Gastrocnemius medialis (tissue), 4 donors: ENCODE measurements around the gene ADORA2A. TPM values are rescaled to one million over a fixed set of nuclear protein-coding genes. Genes with fewer than 3 reads are reported as not detected.

Experiments
- ATAC-seq, 2 donors: fragments of 150-250 bp; one replicate each; pipeline ENCODE4 v1.9.1; 2016
- DNase-seq, 2 donors: peaks; one replicate each; pipeline ENCODE4 v3.0.0-alpha.2; 2019
- H3K27ac ChIP-seq, 4 donors: fragments of 200-600 bp; sonication (generic); 1 replicate in 1 of 4; 2 replicates in 3 of 4; pipeline ENCODE4 v1.5.1; 2016 to 2018; ENCODE audit warnings: mild to moderate bottlenecking in 2 of 4, moderate library complexity in 1 of 4
- H3K27me3 ChIP-seq, 3 donors: fragments of 200-600 bp; sonication (generic) in 2 of 3; 1 replicate in 1 of 3; 2 replicates in 2 of 3; pipeline versions ENCODE4 v1.5.1 to v1.6.0; 2016 to 2019; ENCODE audit warnings: mild to moderate bottlenecking in 1 of 3, moderate library complexity in 1 of 3
- H3K36me3 ChIP-seq, 2 donors: fragments of 200-600 bp; sonication (generic) in 1 of 2; one replicate each; pipeline ENCODE4 v1.5.1; 2017 to 2018
- H3K4me1 ChIP-seq, 2 donors: fragments of 200-600 bp; sonication (generic) in 1 of 2; one replicate each; pipeline ENCODE4 v1.5.1; 2016 to 2017; ENCODE audit warnings: mild to moderate bottlenecking in 2 of 2
- H3K4me3 ChIP-seq, 4 donors: fragments of 200-600 bp; sonication (generic) in 3 of 4; 1 replicate in 1 of 4; 2 replicates in 3 of 4; pipeline ENCODE4 v1.5.1; 2016 to 2019; ENCODE audit warnings: mild to moderate bottlenecking in 2 of 4
- H3K9me3 ChIP-seq, 3 donors: fragments of 200-600 bp; sonication (generic) in 2 of 3; 1 replicate in 1 of 3; 2 replicates in 2 of 3; pipeline ENCODE4 v1.5.1; 2016 to 2019
- POLR2A ChIP-seq, 2 donors: fragments of 450-650 bp; IDR thresholded peaks; one replicate each; pipeline ENCODE4 v1.6.1; 2017; ENCODE audit warnings: antibody characterized with exemption in 2 of 2, mild to moderate bottlenecking in 2 of 2, moderate library complexity in 2 of 2
- in situ Hi-C, 4 donors: fragments of 200-750 bp; cut with MboI; loops; one replicate each; pipeline versions ENCODE4 v1.15.0 to v1.8.0; 2017; ENCODE audit warnings: low sequenced_read_pairs in 4 of 4
- intact Hi-C: fragments of 100-400 bp; cut with DNase I; formaldehyde crosslinking; loops from one replicate; pipeline ENCODE4 v1.15.1; 2023; ENCODE audit warnings: low total_unique reads
- total RNA-seq, 4 donors: library from RNA; depleted of rRNA; stranded (reverse); fragments of >200 nt; gene quantifications; one replicate each; pipeline versions ENCODE4 v1.1.0 to v1.2.3, GENCODE V29; 2016
- TF ChIP-seq, protein P1 (sequence below), 5 experiments: fragments of 450-650 bp in 3 of 5; fragments of 200-600 bp in 2 of 5; sonication (generic) in 2 of 5; IDR thresholded peaks in 4 of 5; conservative IDR thresholded peaks in 1 of 5; 1 replicate in 4 of 5; 2 replicates in 1 of 5; pipeline ENCODE4 v1.5.1; 2016 to 2019; ENCODE audit warnings: antibody characterized with exemption in 5 of 5, mild to moderate bottlenecking in 3 of 5, moderate library complexity in 3 of 5

ADORA2A gene
- total RNA-seq, 4 donors from 2014 or later = 0.39 to 3.6 (median 1.2) TPM

DNA sequence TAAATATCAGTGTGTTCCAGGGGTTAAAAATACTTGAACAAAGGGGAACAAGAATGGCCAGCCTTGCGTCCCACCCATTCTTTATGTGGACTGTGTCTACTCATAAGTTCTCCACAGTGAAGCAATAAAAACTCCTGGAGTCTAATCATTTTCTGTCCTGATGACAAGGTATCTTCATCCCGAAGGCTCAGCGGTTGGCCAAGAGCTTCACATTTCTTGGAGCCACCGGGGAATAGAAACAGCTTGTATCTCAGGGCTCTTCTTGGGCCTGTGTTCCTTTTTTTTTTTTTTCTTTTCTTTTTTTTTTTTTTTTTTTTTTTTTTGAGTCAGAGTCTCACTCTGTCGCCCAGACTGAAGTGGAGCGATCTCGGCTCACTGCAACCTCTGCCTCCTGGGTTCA lies 36.8 kb upstream of the ADORA2A start:
- DNase-seq = peak in 1 of 2 donors; percentile 67
- Histone ChIP-seq H3K27ac (peak overlapping the region; percentile 52 to 68 (median 60)), H3K27me3 (no peaks in the 10 kb centered on the region), H3K36me3 (no peaks in the 10 kb centered on the region), H3K9me3 (no peaks in the 10 kb centered on the region), H3K4me1 (peaks cover 33 to 47% of the 10 kb centered on the region in 2 donors), H3K4me3 (no peak overlapping the region)
- in situ Hi-C loops (no loop called here), intact Hi-C loops (no loop called here)
- no peak for TF ChIP-seq POLR2A (IDR thresholded peaks at IDR 0.05)
- TF ChIP-seq, protein P1, sequence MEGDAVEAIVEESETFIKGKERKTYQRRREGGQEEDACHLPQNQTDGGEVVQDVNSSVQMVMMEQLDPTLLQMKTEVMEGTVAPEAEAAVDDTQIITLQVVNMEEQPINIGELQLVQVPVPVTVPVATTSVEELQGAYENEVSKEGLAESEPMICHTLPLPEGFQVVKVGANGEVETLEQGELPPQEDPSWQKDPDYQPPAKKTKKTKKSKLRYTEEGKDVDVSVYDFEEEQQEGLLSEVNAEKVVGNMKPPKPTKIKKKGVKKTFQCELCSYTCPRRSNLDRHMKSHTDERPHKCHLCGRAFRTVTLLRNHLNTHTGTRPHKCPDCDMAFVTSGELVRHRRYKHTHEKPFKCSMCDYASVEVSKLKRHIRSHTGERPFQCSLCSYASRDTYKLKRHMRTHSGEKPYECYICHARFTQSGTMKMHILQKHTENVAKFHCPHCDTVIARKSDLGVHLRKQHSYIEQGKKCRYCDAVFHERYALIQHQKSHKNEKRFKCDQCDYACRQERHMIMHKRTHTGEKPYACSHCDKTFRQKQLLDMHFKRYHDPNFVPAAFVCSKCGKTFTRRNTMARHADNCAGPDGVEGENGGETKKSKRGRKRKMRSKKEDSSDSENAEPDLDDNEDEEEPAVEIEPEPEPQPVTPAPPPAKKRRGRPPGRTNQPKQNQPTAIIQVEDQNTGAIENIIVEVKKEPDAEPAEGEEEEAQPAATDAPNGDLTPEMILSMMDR (IDR thresholded peaks at IDR 0.05 in 4 of 5, conservative IDR thresholded peaks at IDR 0.05 in 1 of 5) = no peak
- ATAC-seq = peak; percentile 70 to 90

DNA sequence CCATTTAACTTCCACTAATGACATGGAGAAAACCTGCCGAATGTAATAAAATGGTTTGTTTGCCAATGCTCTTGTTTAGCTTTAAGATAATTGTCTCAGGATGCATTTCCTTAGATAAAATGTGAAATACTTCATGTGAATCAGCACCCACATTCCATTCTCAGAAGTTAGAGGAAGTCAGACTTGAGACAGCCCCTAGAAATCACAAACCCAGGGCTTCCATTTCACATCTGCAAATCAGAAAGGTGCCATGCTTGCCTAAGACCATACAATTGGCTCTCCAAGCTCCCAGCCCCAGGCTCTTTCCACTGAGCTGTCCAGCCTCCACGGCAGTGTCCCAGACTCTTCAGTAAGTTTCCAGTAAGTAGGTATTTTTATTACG lies 35.6 kb upstream of the ADORA2A start:
- no peaks in the 10 kb centered on the region for H3K27me3 ChIP-seq
- H3K27ac ChIP-seq = peak overlapping the region; percentile 46 to 68 (median 60)
- H3K4me3 ChIP-seq = no peak overlapping the region
- H3K4me1 ChIP-seq = peaks cover 33 to 57% of the 10 kb centered on the region in 2 donors
- DNase-seq (no peak), ATAC-seq (no peak)
- TF ChIP-seq POLR2A (IDR thresholded peaks at IDR 0.05) = no peak
- TF ChIP-seq, protein P1 (IDR thresholded peaks at IDR 0.05 in 4 of 5, conservative IDR thresholded peaks at IDR 0.05 in 1 of 5) = no peak
- peaks cover 0 to 3% of the 10 kb centered on the region in 2 donors for H3K36me3 ChIP-seq
- H3K9me3 ChIP-seq = no peaks in the 10 kb centered on the region
- intact Hi-C loops (no loop called here), in situ Hi-C loops (no loop called here)

DNA sequence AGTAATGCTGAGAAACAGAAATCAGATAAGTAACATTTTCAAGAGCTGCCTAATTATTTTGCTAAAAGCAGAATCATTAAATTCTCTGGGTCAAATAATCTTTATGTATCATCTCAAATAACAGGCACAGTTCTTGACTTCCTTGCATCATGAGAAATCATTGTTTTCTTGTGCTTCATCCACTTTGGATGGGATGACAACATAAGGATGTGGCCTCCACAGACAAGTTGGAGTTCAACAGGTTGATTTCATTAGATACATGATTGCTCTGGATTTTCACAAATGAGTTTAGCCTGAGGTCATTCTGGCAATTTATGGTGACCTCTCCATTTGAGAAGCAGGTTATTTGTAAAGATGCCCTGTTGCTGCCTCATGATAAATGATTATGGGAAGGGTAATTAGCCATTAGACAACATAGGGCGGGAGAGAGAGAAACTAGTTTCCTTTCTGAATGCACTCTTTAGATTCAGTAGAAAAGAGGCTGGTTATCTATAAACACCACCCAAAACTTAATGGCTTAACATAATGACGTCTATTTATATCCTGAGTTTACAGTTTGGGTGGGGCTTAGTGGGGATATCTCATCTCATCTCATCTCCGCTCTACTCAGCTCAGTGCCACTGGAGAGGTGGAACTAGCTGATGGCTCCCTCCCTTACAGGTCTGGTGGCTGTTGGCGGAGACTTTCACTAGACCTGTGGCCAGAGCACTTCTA lies 35.0 kb upstream of the ADORA2A start:
- peak overlapping the region in 3 of 4 donors; percentile 46 to 68 (median 66) for H3K27ac ChIP-seq

DNA sequence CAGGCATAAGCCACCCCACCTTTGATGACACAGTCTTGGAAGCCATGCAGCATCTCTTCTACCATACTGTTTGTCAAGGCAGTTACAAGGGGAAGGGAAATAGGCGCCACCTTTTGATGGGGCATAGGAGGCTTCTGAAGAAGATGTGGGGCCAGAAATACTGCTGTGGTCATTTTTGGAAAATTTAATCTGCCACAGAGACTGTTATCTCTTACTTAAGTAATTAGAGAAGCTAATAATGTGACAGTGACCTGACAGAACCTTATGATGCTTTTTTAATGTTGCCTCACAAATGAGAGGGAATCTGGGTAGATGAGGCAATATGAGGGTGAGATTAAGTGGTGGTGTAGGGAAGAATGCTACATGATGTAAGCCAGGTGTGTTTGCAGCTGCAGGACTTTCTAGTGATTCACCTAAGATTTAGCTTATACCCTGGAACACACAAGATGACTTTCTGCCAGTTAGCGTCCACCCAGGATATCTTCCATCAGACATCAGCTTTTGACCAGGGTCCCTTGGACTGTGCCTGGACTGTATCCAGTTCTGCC lies 34.3 kb upstream of the ADORA2A start:
- Histone ChIP-seq H3K27me3 (no peaks in the 10 kb centered on the region), H3K9me3 (no peaks in the 10 kb centered on the region), H3K4me3 (no peak overlapping the region), H3K4me1 (peaks cover 37 to 64% of the 10 kb centered on the region in 2 donors), H3K27ac (peak overlapping the region in 2 of 4 donors; percentile 11 to 29), H3K36me3 (peaks cover 0 to 3% of the 10 kb centered on the region in 2 donors)
- ATAC-seq (no peak), DNase-seq (no peak)
- intact Hi-C loops = no loop called here
- TF ChIP-seq, protein P1 (IDR thresholded peaks at IDR 0.05 in 4 of 5, conservative IDR thresholded peaks at IDR 0.05 in 1 of 5) = no peak
- no peak for TF ChIP-seq POLR2A (IDR thresholded peaks at IDR 0.05)
- in situ Hi-C loops = no loop called here

More for the DNA sequence above, 35.0 kb upstream of the ADORA2A start:
- no peaks in the 10 kb centered on the region for H3K27me3 ChIP-seq
- no peak overlapping the region for H3K4me3 ChIP-seq
- TF ChIP-seq, protein P1 (IDR thresholded peaks at IDR 0.05 in 4 of 5, conservative IDR thresholded peaks at IDR 0.05 in 1 of 5) = no peak
- TF ChIP-seq POLR2A (IDR thresholded peaks at IDR 0.05) = no peak
- no peak for DNase-seq
- peaks cover 37 to 62% of the 10 kb centered on the region in 2 donors for H3K4me1 ChIP-seq
- H3K36me3 ChIP-seq = peaks cover 0 to 3% of the 10 kb centered on the region in 2 donors
- H3K9me3 ChIP-seq = no peaks in the 10 kb centered on the region
- in situ Hi-C loops = no loop called here
- no peak for ATAC-seq
- intact Hi-C loops = no loop called here
